Neural progenitor cell (in vitro differentiated cells): ENCODE results near the gene PARP11. TPM values are rescaled to one million over a fixed set of nuclear protein-coding genes. Genes with fewer than 3 reads are reported as not detected.
A peak's percentile ranks its signal among the peaks of the same experiment; 100 is the strongest.

Source experiments
- DNase-seq: peaks from one replicate; pipeline ENCODE4 v3.0.0-alpha.2; 2016; ENCODE audit warnings: low spot score
- H2AFZ ChIP-seq: fragments of 200-600 bp; sonication (generic); replicated peaks from 2 replicates; pipeline ENCODE4 v1.6.1; 2016; ENCODE audit warnings: antibody characterized with exemption
- H3F3A ChIP-seq: fragments of 200-600 bp; sonication (generic); 2 replicates; pipeline ENCODE4 v1.6.1; 2016; ENCODE audit warnings: antibody characterized with exemption, low read depth
- H3K27ac ChIP-seq: fragments of 200-600 bp; sonication (generic); 2 replicates; pipeline ENCODE4 v1.5.1; 2016; ENCODE audit warnings: mild to moderate bottlenecking
- H3K27me3 ChIP-seq: fragments of 200-600 bp; sonication (generic); 2 replicates; pipeline ENCODE4 v1.6.1; 2016; ENCODE audit warnings: mild to moderate bottlenecking, moderate library complexity
- H3K36me3 ChIP-seq: fragments of 200-600 bp; sonication (generic); 2 replicates; pipeline ENCODE4 v1.5.1; 2016
- H3K4me1 ChIP-seq: fragments of 200-600 bp; sonication (generic); 2 replicates; pipeline ENCODE4 v1.6.1; 2016; ENCODE audit warnings: mixed run types
- H3K4me2 ChIP-seq: fragments of 200-600 bp; sonication (generic); 2 replicates; pipeline ENCODE4 v1.6.1; 2016
- H3K4me3 ChIP-seq: fragments of 200-600 bp; sonication (generic); 2 replicates; pipeline ENCODE4 v1.5.1; 2016
- H3K79me2 ChIP-seq: fragments of 200-600 bp; sonication (generic); 2 replicates; pipeline ENCODE4 v1.6.1; 2016; ENCODE audit warnings: low read depth
- H3K9ac ChIP-seq: fragments of 200-600 bp; sonication (generic); 2 replicates; pipeline ENCODE4 v1.6.1; 2016
- H3K9me3 ChIP-seq: fragments of 200-600 bp; sonication (generic); 2 replicates; pipeline ENCODE4 v1.5.1; 2016; ENCODE audit warnings: low read depth
- H4K20me1 ChIP-seq: fragments of 200-600 bp; sonication (generic); 2 replicates; pipeline ENCODE4 v1.6.1; 2016; ENCODE audit warnings: low read depth
- H3K27ac Mint-ChIP-seq: 3 replicates; pipeline ENCODE4 v1.8.0; 2021; ENCODE audit warnings: mixed read lengths
- H3K27me3 Mint-ChIP-seq: 2 replicates; pipeline ENCODE4 v1.8.0; 2022; ENCODE audit warnings: low read depth, mild to moderate bottlenecking, inconsistent platforms, moderate library complexity, mixed read lengths; ENCODE audit not compliant: insufficient read depth
- H3K36me3 Mint-ChIP-seq: 3 replicates; pipeline ENCODE4 v1.8.0; 2021; ENCODE audit warnings: mixed read lengths
- H3K4me1 Mint-ChIP-seq: 3 replicates; pipeline ENCODE4 v1.8.0; 2021; ENCODE audit warnings: mixed read lengths
- H3K4me3 Mint-ChIP-seq: 3 replicates; pipeline ENCODE4 v1.8.0; 2021; ENCODE audit warnings: mild to moderate bottlenecking, moderate library complexity, mixed read lengths
- H3K9me3 Mint-ChIP-seq: 3 replicates; pipeline ENCODE4 v1.8.0; 2020; ENCODE audit warnings: mixed read lengths
- EZH2 ChIP-seq: fragments of 200-600 bp; sonication (generic); IDR thresholded peaks from 2 replicates; pipeline ENCODE4 v1.6.1; 2017; ENCODE audit warnings: antibody characterized with exemption, mild to moderate bottlenecking, moderate library complexity
- EZH2phosphoT487 ChIP-seq: fragments of 200-600 bp; sonication (generic); IDR thresholded peaks from 2 replicates; pipeline ENCODE4 v1.6.1; 2017; ENCODE audit warnings: antibody characterized with exemption
- total RNA-seq: library from RNA; depleted of rRNA; stranded (reverse); fragments of >200 nt; gene quantifications from 2 replicates; pipeline ENCODE4 v1.2.3, GENCODE V29; 2015; ENCODE audit warnings: low replicate concordance
- TF ChIP-seq, protein P1 (sequence below): fragments of 200-600 bp; sonication (generic); IDR thresholded peaks from 2 replicates; pipeline ENCODE4 v1.5.1; 2017; ENCODE audit warnings: antibody characterized with exemption, mild to moderate bottlenecking

Gene PARP11
- total RNA-seq, 1 donor from 2014 or later, result 12.2 TPM

DNA sequence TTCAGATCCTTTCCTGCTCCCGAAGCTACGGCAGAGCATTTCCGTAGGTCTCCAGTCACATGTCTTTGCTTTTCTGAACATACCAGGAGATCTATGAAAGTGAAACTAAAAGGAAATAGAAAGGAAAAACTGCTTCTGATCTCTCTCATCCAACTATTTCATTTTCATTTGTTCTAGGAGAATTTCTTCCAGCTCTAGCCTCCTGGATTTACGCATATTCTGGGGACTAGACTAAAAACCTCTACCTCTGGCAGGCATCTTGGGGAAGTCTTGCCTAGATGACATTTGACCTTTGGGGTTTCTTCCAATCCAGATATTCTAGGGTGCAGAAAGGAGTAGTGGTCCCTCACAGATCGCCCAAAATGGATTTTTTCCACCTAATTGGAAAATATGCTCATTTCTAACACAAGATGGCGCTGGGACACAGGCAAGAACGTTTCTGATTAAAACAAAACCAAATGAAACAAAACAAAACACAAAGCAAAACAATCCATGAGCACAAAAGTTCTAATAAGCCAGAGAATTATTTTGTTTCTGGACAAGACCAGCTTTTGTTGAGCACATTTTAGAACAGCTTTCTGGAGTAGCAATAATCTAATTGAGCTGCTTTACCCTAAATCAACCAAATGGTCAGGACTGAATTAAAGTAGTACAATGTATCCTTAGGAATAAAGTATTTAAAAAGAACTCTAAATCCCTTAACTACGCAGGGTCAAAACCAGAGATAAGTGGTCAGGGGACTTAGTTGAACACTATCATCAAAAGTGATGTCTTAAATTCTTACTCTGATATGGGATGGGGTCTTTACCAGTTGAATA lies 12.3 kb upstream of the PARP11 start:
- TF ChIP-seq, protein P1, sequence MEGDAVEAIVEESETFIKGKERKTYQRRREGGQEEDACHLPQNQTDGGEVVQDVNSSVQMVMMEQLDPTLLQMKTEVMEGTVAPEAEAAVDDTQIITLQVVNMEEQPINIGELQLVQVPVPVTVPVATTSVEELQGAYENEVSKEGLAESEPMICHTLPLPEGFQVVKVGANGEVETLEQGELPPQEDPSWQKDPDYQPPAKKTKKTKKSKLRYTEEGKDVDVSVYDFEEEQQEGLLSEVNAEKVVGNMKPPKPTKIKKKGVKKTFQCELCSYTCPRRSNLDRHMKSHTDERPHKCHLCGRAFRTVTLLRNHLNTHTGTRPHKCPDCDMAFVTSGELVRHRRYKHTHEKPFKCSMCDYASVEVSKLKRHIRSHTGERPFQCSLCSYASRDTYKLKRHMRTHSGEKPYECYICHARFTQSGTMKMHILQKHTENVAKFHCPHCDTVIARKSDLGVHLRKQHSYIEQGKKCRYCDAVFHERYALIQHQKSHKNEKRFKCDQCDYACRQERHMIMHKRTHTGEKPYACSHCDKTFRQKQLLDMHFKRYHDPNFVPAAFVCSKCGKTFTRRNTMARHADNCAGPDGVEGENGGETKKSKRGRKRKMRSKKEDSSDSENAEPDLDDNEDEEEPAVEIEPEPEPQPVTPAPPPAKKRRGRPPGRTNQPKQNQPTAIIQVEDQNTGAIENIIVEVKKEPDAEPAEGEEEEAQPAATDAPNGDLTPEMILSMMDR, result peak; percentile 92
- TF ChIP-seq EZH2, result no peak
- H3K4me1 Mint-ChIP-seq, result peaks cover 24% of the 10 kb centered on the region
- Histone ChIP-seq H3K9ac (no peak overlapping the region), H3K9me3 (no peaks in the 10 kb centered on the region), H3K36me3 (no peaks in the 10 kb centered on the region), H3K4me1 (peaks cover 25% of the 10 kb centered on the region), H3K27me3 (no peaks in the 10 kb centered on the region), H3F3A (peaks cover 12% of the 10 kb centered on the region), H3K4me3 (no peak overlapping the region), H3K27ac (no peak overlapping the region), H3K79me2 (no peaks in the 10 kb centered on the region), H3K4me2 (no peak overlapping the region), H4K20me1 (no peaks in the 10 kb centered on the region), H2AFZ (peak overlapping the region; percentile 94)
- H3K36me3 Mint-ChIP-seq, result no peaks in the 10 kb centered on the region
- H3K4me3 Mint-ChIP-seq, result peak overlapping the region; percentile 6
- DNase-seq, result peak; percentile 70
- no peaks in the 10 kb centered on the region for H3K9me3 Mint-ChIP-seq
- peak overlapping the region; percentile 68 for H3K27ac Mint-ChIP-seq
- H3K27me3 Mint-ChIP-seq, result peaks cover 2% of the 10 kb centered on the region

DNA sequence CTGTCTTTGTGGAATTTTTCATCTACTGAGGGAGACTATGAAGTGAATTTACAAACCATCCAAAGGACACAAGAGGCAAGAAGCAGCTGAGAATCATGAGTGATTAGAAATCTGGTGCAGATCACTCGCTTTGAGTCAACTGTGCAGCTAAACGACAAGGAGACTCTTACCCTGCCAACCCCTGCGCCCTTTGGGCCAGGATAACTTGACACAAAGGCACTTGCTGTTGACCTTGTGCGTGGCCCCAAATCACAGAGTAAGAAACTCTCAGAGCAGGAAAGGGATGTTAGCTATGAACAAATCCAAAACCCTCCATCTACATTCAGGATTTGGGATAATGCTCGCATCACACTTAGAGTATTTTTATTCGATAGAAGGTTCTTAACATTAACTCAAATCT lies 11.5 kb upstream of the PARP11 start:
- DNase-seq, result no peak
- no peak overlapping the region for H3K9ac ChIP-seq

DNA sequence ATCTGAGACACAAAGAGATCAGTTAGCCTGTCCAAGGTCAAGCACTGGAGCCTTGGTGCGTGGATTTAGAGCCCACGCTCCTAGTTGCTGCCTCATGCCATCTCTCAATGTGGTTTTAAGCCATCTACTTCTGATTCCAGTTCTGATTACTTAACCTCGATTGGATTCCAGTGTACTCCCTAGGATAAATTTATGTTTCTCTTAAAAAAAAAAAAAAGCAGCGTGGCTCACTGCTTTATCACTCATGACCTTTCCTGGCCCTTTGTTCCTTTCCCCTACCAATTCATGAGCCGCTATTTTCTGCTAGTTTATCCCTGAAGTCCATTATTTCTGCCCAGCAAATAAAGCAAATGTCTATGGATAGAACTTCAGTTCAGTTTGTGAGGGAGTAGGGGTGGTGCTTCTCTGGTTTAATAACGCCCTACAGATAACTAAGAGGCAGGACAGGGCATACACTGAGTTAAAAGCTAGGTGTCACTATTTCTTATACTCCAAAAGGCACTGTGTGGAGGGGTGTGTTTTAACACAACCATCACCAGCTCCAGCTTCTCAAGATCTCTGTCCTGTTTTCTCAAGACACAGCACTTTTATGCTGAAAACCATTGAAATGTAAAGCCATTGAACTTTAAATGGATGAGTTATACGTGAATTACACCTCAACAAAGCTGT lies 9.8 kb upstream of the PARP11 start:
- no peaks in the 10 kb centered on the region for H3K27me3 ChIP-seq
- no peak overlapping the region for H3K4me2 ChIP-seq
- H3K9me3 ChIP-seq, result no peaks in the 10 kb centered on the region
- H3K79me2 ChIP-seq, result no peaks in the 10 kb centered on the region
- no peak overlapping the region for H3K4me3 ChIP-seq
- Mint-ChIP-seq H3K36me3 (no peaks in the 10 kb centered on the region), H3K27ac (no peak overlapping the region), H3K4me3 (no peak overlapping the region), H3K27me3 (peaks cover 5% of the 10 kb centered on the region), H3K4me1 (peaks cover 20% of the 10 kb centered on the region), H3K9me3 (peaks cover 6% of the 10 kb centered on the region)
- TF ChIP-seq, protein P1, result peak; percentile 25
- TF ChIP-seq EZH2 (no peak), EZH2phosphoT487 (no peak)
- H3K27ac ChIP-seq, result no peak overlapping the region
- no peak for DNase-seq
- H4K20me1 ChIP-seq, result no peaks in the 10 kb centered on the region
- no peak overlapping the region for H2AFZ ChIP-seq
- H3K9ac ChIP-seq, result no peak overlapping the region
- H3K4me1 ChIP-seq, result peaks cover 25% of the 10 kb centered on the region
- no peaks in the 10 kb centered on the region for H3K36me3 ChIP-seq
- peaks cover 12% of the 10 kb centered on the region for H3F3A ChIP-seq

More for the DNA sequence above, 11.5 kb upstream of the PARP11 start:
- Mint-ChIP-seq H3K9me3 (no peaks in the 10 kb centered on the region), H3K27ac (peak overlapping the region; percentile 9), H3K36me3 (no peaks in the 10 kb centered on the region), H3K4me1 (peaks cover 24% of the 10 kb centered on the region), H3K4me3 (no peak overlapping the region), H3K27me3 (peaks cover 2% of the 10 kb centered on the region)
- no peaks in the 10 kb centered on the region for H4K20me1 ChIP-seq
- no peaks in the 10 kb centered on the region for H3K79me2 ChIP-seq
- peaks cover 25% of the 10 kb centered on the region for H3K4me1 ChIP-seq
- H3K36me3 ChIP-seq, result no peaks in the 10 kb centered on the region
- no peak overlapping the region for H3K27ac ChIP-seq
- no peaks in the 10 kb centered on the region for H3K27me3 ChIP-seq
- no peak overlapping the region for H3K4me2 ChIP-seq
- TF ChIP-seq EZH2 (peak; percentile 10), EZH2phosphoT487 (no peak)
- H3F3A ChIP-seq, result peaks cover 12% of the 10 kb centered on the region
- no peak overlapping the region for H2AFZ ChIP-seq
- no peaks in the 10 kb centered on the region for H3K9me3 ChIP-seq
- no peak overlapping the region for H3K4me3 ChIP-seq

DNA sequence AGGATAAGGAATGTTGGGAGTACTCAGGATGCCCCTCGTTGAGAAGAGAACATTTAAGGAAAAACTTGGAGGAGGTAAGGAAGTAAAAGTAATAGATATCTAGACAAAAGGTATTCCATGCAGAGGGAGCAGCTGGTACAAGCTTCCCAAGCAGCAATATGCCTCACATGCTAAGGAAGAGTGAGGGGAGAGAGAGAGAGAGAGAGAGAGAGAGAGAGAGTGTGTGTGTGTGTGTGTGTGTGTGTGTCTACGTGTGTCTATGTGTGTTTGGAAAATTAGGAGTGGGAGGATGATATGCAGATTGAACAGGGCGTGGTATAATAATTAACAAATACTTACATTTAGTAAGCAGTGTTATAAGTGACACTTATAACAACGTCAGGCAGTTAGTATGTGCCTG lies 9.2 kb upstream of the PARP11 start:
- no peak overlapping the region for H3K27ac ChIP-seq
- no peaks in the 10 kb centered on the region for H3K36me3 ChIP-seq
- no peaks in the 10 kb centered on the region for H3K36me3 Mint-ChIP-seq
- H3K27me3 ChIP-seq, result no peaks in the 10 kb centered on the region
- H3K4me3 ChIP-seq, result no peak overlapping the region
- H3K4me1 Mint-ChIP-seq, result peaks cover 20% of the 10 kb centered on the region
- no peak overlapping the region for H3K9ac ChIP-seq
- H3F3A ChIP-seq, result peaks cover 12% of the 10 kb centered on the region
- H3K9me3 ChIP-seq, result no peaks in the 10 kb centered on the region
- H4K20me1 ChIP-seq, result no peaks in the 10 kb centered on the region
- H3K79me2 ChIP-seq, result no peaks in the 10 kb centered on the region
- H2AFZ ChIP-seq, result no peak overlapping the region
- H3K9me3 Mint-ChIP-seq, result peaks cover 8% of the 10 kb centered on the region
- peaks cover 25% of the 10 kb centered on the region for H3K4me1 ChIP-seq
- H3K4me2 ChIP-seq, result peak overlapping the region; percentile 69
- no peak overlapping the region for H3K27ac Mint-ChIP-seq
- no peak for DNase-seq
- TF ChIP-seq, protein P1, result no peak
- no peak for TF ChIP-seq EZH2
- no peak for TF ChIP-seq EZH2phosphoT487
- H3K27me3 Mint-ChIP-seq, result peaks cover 5% of the 10 kb centered on the region
- no peak overlapping the region for H3K4me3 Mint-ChIP-seq
